OCI-LY3 (cell line): ENCODE results near the gene IRF2BP2.

ENCODE experiments used
- H2AFZ ChIP-seq: fragments of 200-600, 300-600 bp; shearing (Covaris generic); 2 replicates; pipeline ENCODE4 v1.6.0; 2014; ENCODE audit warnings: antibody characterized with exemption, low read depth, low read length
- H3K27ac ChIP-seq: fragments of 200-600, 300-600 bp; sonication (generic); 2 replicates; pipeline ENCODE4 v1.5.1; 2014; ENCODE audit warnings: mild to moderate bottlenecking, low read length, moderate library complexity, mixed read lengths
- H3K27me3 ChIP-seq: fragments of 200-600, 300-600 bp; sonication (generic); 2 replicates; pipeline ENCODE4 v1.6.1; 2014; ENCODE audit warnings: low read depth, low read length, mixed read lengths
- H3K36me3 ChIP-seq: fragments of 200-600, 300-600 bp; sonication (generic); replicated peaks from 2 replicates; pipeline ENCODE3; 2014; ENCODE audit warnings: low read depth, low read length, mixed read lengths
- H3K4me1 ChIP-seq: fragments of 300-600, 200-600 bp; sonication (generic); 2 replicates; pipeline ENCODE4 v1.6.1; 2014; ENCODE audit warnings: low read length, mixed read lengths
- H3K4me2 ChIP-seq: fragments of 200-600, 300-600 bp; sonication (generic); 2 replicates; pipeline ENCODE4 v1.6.1; 2014; ENCODE audit warnings: low read length, mixed read lengths
- H3K4me3 ChIP-seq: fragments of 300-600, 200-600 bp; sonication (generic); 2 replicates; pipeline ENCODE4 v1.5.1; 2014; ENCODE audit warnings: antibody characterized with exemption, mild to moderate bottlenecking, low read length, moderate library complexity
- H3K79me2 ChIP-seq: fragments of 300-600, 200-600 bp; shearing (Covaris generic); 2 replicates; pipeline ENCODE4 v1.6.1; 2014; ENCODE audit warnings: mild to moderate bottlenecking, low read length, mixed read lengths
- H3K9ac ChIP-seq: fragments of 300-600, 200-600 bp; shearing (Covaris generic); 2 replicates; pipeline ENCODE4 v1.6.0; 2014; ENCODE audit warnings: mild to moderate bottlenecking, low read length, moderate library complexity
- H3K9me3 ChIP-seq: fragments of 200-600, 300-600 bp; shearing (Covaris generic); 2 replicates; pipeline ENCODE4 v1.6.1; 2014; ENCODE audit warnings: low read length, mixed read lengths; ENCODE audit not compliant: insufficient read depth
- H4K20me1 ChIP-seq: fragments of 200-600, 300-600 bp; sonication (generic); 2 replicates; pipeline ENCODE4 v1.6.1; 2016; ENCODE audit warnings: low read length, mixed read lengths; ENCODE audit not compliant: insufficient read depth
- EZH2phosphoT487 ChIP-seq: fragments of 200-600 bp; shearing (Covaris generic); IDR thresholded peaks from 2 replicates; pipeline ENCODE4 v1.6.1; 2018; ENCODE audit warnings: antibody characterized with exemption, mixed run types, low read depth
- TF ChIP-seq, protein P1 (sequence below): fragments of 200-600, 300-600 bp; sonication (generic); IDR thresholded peaks from 2 replicates; pipeline ENCODE4 v1.5.1; 2014; ENCODE audit warnings: antibody characterized with exemption, low read length, low read depth

IRF2BP2 gene

DNA sequence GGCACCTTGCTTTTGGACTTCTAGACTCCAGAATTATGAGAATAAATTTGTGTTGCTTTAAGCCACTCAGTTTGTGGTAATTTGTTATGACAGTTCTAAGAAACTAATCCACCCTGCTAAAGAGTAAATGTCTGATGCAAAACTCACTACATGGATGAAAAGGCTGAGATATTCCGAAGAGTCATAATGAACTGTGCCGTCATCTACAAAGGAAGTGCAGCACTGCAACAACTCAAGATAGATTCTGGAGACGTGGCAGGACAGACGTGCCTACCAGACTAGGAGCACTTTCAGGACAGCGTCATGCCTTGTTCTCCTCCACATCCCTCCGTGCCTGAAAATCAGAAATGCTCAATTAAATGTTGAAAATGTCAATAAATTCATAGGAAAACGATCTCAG, 24.4 kb upstream of the IRF2BP2 start:
- Histone ChIP-seq H2AFZ (no peak overlapping the region), H3K9me3 (no peaks in the 10 kb centered on the region), H3K4me3 (no peak overlapping the region), H3K4me2 (no peak overlapping the region), H3K27ac (no peak overlapping the region), H3K79me2 (no peaks in the 10 kb centered on the region), H3K36me3 (no peaks in the 10 kb centered on the region), H3K27me3 (no peaks in the 10 kb centered on the region), H3K9ac (no peak overlapping the region), H3K4me1 (peaks cover 9% of the 10 kb centered on the region), H4K20me1 (no peaks in the 10 kb centered on the region)
- TF ChIP-seq EZH2phosphoT487, result no peak
- TF ChIP-seq, protein P1, sequence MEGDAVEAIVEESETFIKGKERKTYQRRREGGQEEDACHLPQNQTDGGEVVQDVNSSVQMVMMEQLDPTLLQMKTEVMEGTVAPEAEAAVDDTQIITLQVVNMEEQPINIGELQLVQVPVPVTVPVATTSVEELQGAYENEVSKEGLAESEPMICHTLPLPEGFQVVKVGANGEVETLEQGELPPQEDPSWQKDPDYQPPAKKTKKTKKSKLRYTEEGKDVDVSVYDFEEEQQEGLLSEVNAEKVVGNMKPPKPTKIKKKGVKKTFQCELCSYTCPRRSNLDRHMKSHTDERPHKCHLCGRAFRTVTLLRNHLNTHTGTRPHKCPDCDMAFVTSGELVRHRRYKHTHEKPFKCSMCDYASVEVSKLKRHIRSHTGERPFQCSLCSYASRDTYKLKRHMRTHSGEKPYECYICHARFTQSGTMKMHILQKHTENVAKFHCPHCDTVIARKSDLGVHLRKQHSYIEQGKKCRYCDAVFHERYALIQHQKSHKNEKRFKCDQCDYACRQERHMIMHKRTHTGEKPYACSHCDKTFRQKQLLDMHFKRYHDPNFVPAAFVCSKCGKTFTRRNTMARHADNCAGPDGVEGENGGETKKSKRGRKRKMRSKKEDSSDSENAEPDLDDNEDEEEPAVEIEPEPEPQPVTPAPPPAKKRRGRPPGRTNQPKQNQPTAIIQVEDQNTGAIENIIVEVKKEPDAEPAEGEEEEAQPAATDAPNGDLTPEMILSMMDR, result no peak

- H3K4me1 ChIP-seq, result peaks cover 18% of the 10 kb centered on the region
- H3K4me3 ChIP-seq, result no peak overlapping the region
- no peaks in the 10 kb centered on the region for H3K36me3 ChIP-seq
- no peaks in the 10 kb centered on the region for H3K27me3 ChIP-seq
- no peak overlapping the region for H2AFZ ChIP-seq
- H3K9me3 ChIP-seq, result no peaks in the 10 kb centered on the region
- no peak overlapping the region for H3K4me2 ChIP-seq
- no peak overlapping the region for H3K27ac ChIP-seq
- H4K20me1 ChIP-seq, result no peaks in the 10 kb centered on the region
- TF ChIP-seq, protein P1, result no peak
- no peak for TF ChIP-seq EZH2phosphoT487
- no peaks in the 10 kb centered on the region for H3K79me2 ChIP-seq
- H3K9ac ChIP-seq, result no peak overlapping the region
These were observed 23.4 kb upstream of the IRF2BP2 start for GRCh38 chr1:234633246-234634003.

DNA sequence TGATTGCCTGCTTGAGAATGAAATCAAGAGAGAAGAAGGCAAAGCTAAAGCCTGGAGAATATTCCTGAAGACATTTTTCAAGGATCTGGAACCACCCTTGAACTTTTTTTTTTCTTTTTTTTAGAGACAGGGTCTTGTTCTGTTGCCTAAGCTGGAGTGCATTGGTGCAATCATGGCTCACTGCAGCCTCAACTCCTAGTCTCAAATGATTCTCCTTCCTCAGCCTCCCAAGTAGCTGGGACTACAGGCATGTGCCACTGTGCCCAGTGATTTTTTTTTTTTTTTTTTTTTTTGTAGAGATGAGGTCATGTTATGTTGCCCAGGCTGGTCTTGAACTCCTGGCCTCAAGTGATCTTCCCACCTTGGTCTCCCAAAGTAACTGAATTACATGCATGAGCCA, 22.2 kb upstream of the IRF2BP2 start:
- Histone ChIP-seq H2AFZ (no peak overlapping the region), H3K36me3 (no peaks in the 10 kb centered on the region), H3K27me3 (no peaks in the 10 kb centered on the region), H4K20me1 (no peaks in the 10 kb centered on the region), H3K4me3 (no peak overlapping the region), H3K9ac (no peak overlapping the region), H3K9me3 (no peaks in the 10 kb centered on the region), H3K4me1 (peaks cover 27% of the 10 kb centered on the region), H3K4me2 (no peak overlapping the region), H3K27ac (no peak overlapping the region), H3K79me2 (no peaks in the 10 kb centered on the region)
- TF ChIP-seq EZH2phosphoT487, result no peak
- TF ChIP-seq, protein P1, result no peak

GRCh38 chr1:234631721-234632125, 21.7 kb upstream of the IRF2BP2 start:
- H2AFZ ChIP-seq, result no peak overlapping the region
- no peaks in the 10 kb centered on the region for H3K79me2 ChIP-seq
- no peaks in the 10 kb centered on the region for H3K27me3 ChIP-seq
- no peaks in the 10 kb centered on the region for H4K20me1 ChIP-seq
- no peak overlapping the region for H3K4me2 ChIP-seq
- peaks cover 27% of the 10 kb centered on the region for H3K4me1 ChIP-seq
- H3K36me3 ChIP-seq, result no peaks in the 10 kb centered on the region
- TF ChIP-seq, protein P1, result no peak
- TF ChIP-seq EZH2phosphoT487, result no peak
- no peaks in the 10 kb centered on the region for H3K9me3 ChIP-seq
- no peak overlapping the region for H3K9ac ChIP-seq
- H3K4me3 ChIP-seq, result no peak overlapping the region
- no peak overlapping the region for H3K27ac ChIP-seq
